ENCODE results near the gene TPRN.

- no peak for TF ChIP-seq POLR2AphosphoS5 (IDR thresholded peaks at IDR 0.05)
- TF ChIP-seq CTCF (IDR thresholded peaks at IDR 0.05): no peak
Observed at GRCh38 chr9:137152844-137153405, 47.6 kb downstream of the TPRN start.

Data from sigmoid colon (tissue), 4 donors.